GM21825 (cell line): ENCODE measurements around the gene DHDDS.
A peak's percentile ranks its signal among the peaks of the same experiment; 100 is the strongest.

Source experiments
- ATAC-seq: cut with Tn5 transposase; IDR thresholded peaks from one replicate; pipeline ENCODE4 v1.9.1; 2021; ENCODE audit warnings: mild to moderate bottlenecking, moderate library complexity; ENCODE audit not compliant: unreplicated experiment

The DHDDS gene

GRCh38 chr1:26417111-26417759 lies 14.9 kb upstream of the DHDDS start:
- ATAC-seq, result no peak

GRCh38 chr1:26418865-26419349 lies 13.2 kb upstream of the DHDDS start:
- ATAC-seq, result no peak

- ATAC-seq, result no peak
Observed at GRCh38 chr1:26419494-26419893, 12.6 kb upstream of the DHDDS start.

- no peak for ATAC-seq
Observed at GRCh38 chr1:26429721-26430120, 2.4 kb upstream of the DHDDS start.

- no peak for ATAC-seq
Observed at GRCh38 chr1:26432793-26433192, 672 bp downstream of the DHDDS start.

GRCh38 chr1:26434161-26434752 lies 2.1 kb downstream of the DHDDS start:
- ATAC-seq, result no peak

- no peak for ATAC-seq
Observed at GRCh38 chr1:26438041-26438440, 5.9 kb downstream of the DHDDS start.

GRCh38 chr1:26440259-26440658 lies 8.1 kb downstream of the DHDDS start:
- no peak for ATAC-seq

GRCh38 chr1:26449868-26450267 lies 17.7 kb downstream of the DHDDS start:
- ATAC-seq, result no peak

GRCh38 chr1:26450908-26451307 lies 18.8 kb downstream of the DHDDS start:
- no peak for ATAC-seq

- ATAC-seq, result no peak
Observed at GRCh38 chr1:26452459-26453183, 20.5 kb downstream of the DHDDS start.

GRCh38 chr1:26459148-26459547 lies 27.0 kb downstream of the DHDDS start:
- no peak for ATAC-seq

GRCh38 chr1:26459573-26460031 lies 27.5 kb downstream of the DHDDS start:
- ATAC-seq, result no peak

GRCh38 chr1:26468911-26469310 lies 36.8 kb downstream of the DHDDS start:
- ATAC-seq, result no peak

- no peak for ATAC-seq
Observed at GRCh38 chr1:26469558-26469957, 37.4 kb downstream of the DHDDS start.

GRCh38 chr1:26470878-26471497 lies 38.9 kb downstream of the DHDDS start:
- no peak for ATAC-seq

GRCh38 chr1:26471498-26472319 lies 39.6 kb downstream of the DHDDS start:
- peak; percentile 10 for ATAC-seq

- ATAC-seq, result peak; percentile 41
Observed at GRCh38 chr1:26472320-26472900, 40.3 kb downstream of the DHDDS start, which contains the start of gene HMGN2. HMGN2 (plus strand) TSS chr1:26472440; CDS start chr1:26472613, 173 bp downstream.

- ATAC-seq, result peak; percentile 68
Observed at GRCh38 chr1:26472901-26473845, 41.1 kb downstream of the DHDDS start.
